ENCODE data around the gene OR10C1.
"Not testable (repeated sequence)": the region's sequence is repeated elsewhere in the genome, so short reads cannot be mapped to it uniquely, and the experiment has no call there.

GRCh38 chr6:29444031-29444430 lies 4.9 kb downstream of the OR10C1 start:
- not testable (repeated sequence) for TF ChIP-seq POLR2A (IDR thresholded peaks at IDR 0.05; ENCODE audit: low read length); GATA1 (IDR thresholded peaks at IDR 0.05; ENCODE audit: low read depth, low read length)
